ENCODE measurements around the gene KDM5B. TPM values are rescaled to one million over a fixed set of nuclear protein-coding genes. Genes with fewer than 3 reads are reported as not detected.

Gene KDM5B
- polyA plus RNA-seq, 1 of the 3 experiments (the other 2 are of a cell fraction) = 21.7 TPM

- peaks cover 0 to 30% of the 10 kb centered on the region in 2 experiments; a peak in 1 of 4 replicates for H3K4me1 ChIP-seq (ENCODE audit: control insufficient read depth in 1 of 2, insufficient read depth in 2 of 2, low read depth in 1 of 2, low read length in 1 of 2)
- DNase-seq = peak; percentile 58
- H3K9me2 ChIP-seq = no peaks in the 10 kb centered on the region
- WGBS (ENCODE audit: low lambda C conversion rate) = 22% methylated on average over 12 of the region's 34 CpGs
- no peaks in the 10 kb centered on the region for H3K9me3 ChIP-seq
- no peak overlapping the region for H2AFZ ChIP-seq (ENCODE audit: low read depth)
- H4K20me1 ChIP-seq (ENCODE audit: insufficient read depth) = no peaks in the 10 kb centered on the region
- peak overlapping the region; percentile 41 to 51; a peak in 2 of 4 replicates for H3K4me3 ChIP-seq (ENCODE audit: low read depth in 2 of 2, low read length in 1 of 2)
- TF ChIP-seq FOXJ3 (CRISPR knock-in tag; IDR thresholded peaks at IDR 0.05) (no peak), SMC3 (IDR thresholded peaks at IDR 0.05; ENCODE audit: low read depth, low read length) (no peak), EP300 (IDR thresholded peaks at IDR 0.05; ENCODE audit: borderline replicate concordance in 1 of 2, low read depth in 1 of 2, low read length in 1 of 2) (no peak), CHD2 (IDR thresholded peaks at IDR 0.05; ENCODE audit: low read length, partially characterized antibody) (no peak), RAD21 (IDR thresholded peaks at IDR 0.05; ENCODE audit: low read length) (no peak), NRF1 (IDR thresholded peaks at IDR 0.05; ENCODE audit: low read depth, low read length) (no peak), RCOR1 (IDR thresholded peaks at IDR 0.05; ENCODE audit: low read length) (no peak), RXRA (IDR thresholded peaks at IDR 0.05; ENCODE audit: borderline replicate concordance, low read depth) (no peak), FOSL2 (IDR thresholded peaks at IDR 0.05; ENCODE audit: borderline replicate concordance, low read depth) (no peak), USF1 (IDR thresholded peaks at IDR 0.05; ENCODE audit: borderline replicate concordance, low read depth) (no peak), TCF12 (IDR thresholded peaks at IDR 0.05) (no peak), MAX (IDR thresholded peaks at IDR 0.05; ENCODE audit: low read depth) (no peak), GATA2 (CRISPR knock-in tag; IDR thresholded peaks at IDR 0.05) (no peak), SIN3A (IDR thresholded peaks at IDR 0.05; ENCODE audit: borderline replicate concordance, low read depth, low read length) (no peak), POLR2AphosphoS5 (IDR thresholded peaks at IDR 0.05; ENCODE audit: low read depth, low read length) (no peak)
- TF ChIP-seq, protein P1, sequence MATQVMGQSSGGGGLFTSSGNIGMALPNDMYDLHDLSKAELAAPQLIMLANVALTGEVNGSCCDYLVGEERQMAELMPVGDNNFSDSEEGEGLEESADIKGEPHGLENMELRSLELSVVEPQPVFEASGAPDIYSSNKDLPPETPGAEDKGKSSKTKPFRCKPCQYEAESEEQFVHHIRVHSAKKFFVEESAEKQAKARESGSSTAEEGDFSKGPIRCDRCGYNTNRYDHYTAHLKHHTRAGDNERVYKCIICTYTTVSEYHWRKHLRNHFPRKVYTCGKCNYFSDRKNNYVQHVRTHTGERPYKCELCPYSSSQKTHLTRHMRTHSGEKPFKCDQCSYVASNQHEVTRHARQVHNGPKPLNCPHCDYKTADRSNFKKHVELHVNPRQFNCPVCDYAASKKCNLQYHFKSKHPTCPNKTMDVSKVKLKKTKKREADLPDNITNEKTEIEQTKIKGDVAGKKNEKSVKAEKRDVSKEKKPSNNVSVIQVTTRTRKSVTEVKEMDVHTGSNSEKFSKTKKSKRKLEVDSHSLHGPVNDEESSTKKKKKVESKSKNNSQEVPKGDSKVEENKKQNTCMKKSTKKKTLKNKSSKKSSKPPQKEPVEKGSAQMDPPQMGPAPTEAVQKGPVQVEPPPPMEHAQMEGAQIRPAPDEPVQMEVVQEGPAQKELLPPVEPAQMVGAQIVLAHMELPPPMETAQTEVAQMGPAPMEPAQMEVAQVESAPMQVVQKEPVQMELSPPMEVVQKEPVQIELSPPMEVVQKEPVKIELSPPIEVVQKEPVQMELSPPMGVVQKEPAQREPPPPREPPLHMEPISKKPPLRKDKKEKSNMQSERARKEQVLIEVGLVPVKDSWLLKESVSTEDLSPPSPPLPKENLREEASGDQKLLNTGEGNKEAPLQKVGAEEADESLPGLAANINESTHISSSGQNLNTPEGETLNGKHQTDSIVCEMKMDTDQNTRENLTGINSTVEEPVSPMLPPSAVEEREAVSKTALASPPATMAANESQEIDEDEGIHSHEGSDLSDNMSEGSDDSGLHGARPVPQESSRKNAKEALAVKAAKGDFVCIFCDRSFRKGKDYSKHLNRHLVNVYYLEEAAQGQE (IDR thresholded peaks at IDR 0.05; ENCODE audit: low read depth, low read length) = no peak
- TF ChIP-seq, protein P2, sequence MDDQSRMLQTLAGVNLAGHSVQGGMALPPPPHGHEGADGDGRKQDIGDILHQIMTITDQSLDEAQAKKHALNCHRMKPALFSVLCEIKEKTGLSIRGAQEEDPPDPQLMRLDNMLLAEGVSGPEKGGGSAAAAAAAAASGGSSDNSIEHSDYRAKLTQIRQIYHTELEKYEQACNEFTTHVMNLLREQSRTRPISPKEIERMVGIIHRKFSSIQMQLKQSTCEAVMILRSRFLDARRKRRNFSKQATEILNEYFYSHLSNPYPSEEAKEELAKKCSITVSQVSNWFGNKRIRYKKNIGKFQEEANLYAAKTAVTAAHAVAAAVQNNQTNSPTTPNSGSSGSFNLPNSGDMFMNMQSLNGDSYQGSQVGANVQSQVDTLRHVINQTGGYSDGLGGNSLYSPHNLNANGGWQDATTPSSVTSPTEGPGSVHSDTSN (IDR thresholded peaks at IDR 0.05) = no peak
- TF ChIP-seq, protein P3, sequence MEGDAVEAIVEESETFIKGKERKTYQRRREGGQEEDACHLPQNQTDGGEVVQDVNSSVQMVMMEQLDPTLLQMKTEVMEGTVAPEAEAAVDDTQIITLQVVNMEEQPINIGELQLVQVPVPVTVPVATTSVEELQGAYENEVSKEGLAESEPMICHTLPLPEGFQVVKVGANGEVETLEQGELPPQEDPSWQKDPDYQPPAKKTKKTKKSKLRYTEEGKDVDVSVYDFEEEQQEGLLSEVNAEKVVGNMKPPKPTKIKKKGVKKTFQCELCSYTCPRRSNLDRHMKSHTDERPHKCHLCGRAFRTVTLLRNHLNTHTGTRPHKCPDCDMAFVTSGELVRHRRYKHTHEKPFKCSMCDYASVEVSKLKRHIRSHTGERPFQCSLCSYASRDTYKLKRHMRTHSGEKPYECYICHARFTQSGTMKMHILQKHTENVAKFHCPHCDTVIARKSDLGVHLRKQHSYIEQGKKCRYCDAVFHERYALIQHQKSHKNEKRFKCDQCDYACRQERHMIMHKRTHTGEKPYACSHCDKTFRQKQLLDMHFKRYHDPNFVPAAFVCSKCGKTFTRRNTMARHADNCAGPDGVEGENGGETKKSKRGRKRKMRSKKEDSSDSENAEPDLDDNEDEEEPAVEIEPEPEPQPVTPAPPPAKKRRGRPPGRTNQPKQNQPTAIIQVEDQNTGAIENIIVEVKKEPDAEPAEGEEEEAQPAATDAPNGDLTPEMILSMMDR (IDR thresholded peaks at IDR 0.05) = no peak
- TF ChIP-seq, protein P4, sequence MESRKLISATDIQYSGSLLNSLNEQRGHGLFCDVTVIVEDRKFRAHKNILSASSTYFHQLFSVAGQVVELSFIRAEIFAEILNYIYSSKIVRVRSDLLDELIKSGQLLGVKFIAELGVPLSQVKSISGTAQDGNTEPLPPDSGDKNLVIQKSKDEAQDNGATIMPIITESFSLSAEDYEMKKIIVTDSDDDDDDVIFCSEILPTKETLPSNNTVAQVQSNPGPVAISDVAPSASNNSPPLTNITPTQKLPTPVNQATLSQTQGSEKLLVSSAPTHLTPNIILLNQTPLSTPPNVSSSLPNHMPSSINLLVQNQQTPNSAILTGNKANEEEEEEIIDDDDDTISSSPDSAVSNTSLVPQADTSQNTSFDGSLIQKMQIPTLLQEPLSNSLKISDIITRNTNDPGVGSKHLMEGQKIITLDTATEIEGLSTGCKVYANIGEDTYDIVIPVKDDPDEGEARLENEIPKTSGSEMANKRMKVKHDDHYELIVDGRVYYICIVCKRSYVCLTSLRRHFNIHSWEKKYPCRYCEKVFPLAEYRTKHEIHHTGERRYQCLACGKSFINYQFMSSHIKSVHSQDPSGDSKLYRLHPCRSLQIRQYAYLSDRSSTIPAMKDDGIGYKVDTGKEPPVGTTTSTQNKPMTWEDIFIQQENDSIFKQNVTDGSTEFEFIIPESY (IDR thresholded peaks at IDR 0.05; ENCODE audit: borderline replicate concordance, low read depth) = no peak
- no peak overlapping the region for H3K27ac ChIP-seq (ENCODE audit: low read depth in 2 of 2, low read length in 1 of 2)
- ChIA-PET CTCF (interaction anchor here (0.6 to 4.8 kb wide), 7 partner anchors 9 to 72 kb away, joined by 3 to 30 read pairs (median 3); no protein-coding TSS in a partner anchor), POLR2A (no interaction called here)
- no peak overlapping the region for H3K9ac ChIP-seq
- no peaks in the 10 kb centered on the region for H3K79me2 ChIP-seq (ENCODE audit: insufficient read depth)
- peak overlapping the region; percentile 83 for H3K4me2 ChIP-seq
- no peaks in the 10 kb centered on the region for H3K36me3 ChIP-seq (replicated peaks in 1 of 2; ENCODE audit: control insufficient read depth in 1 of 2, insufficient read depth in 2 of 2, low read length in 1 of 2)
- peaks cover 66% of the 10 kb centered on the region for H3K27me3 ChIP-seq (ENCODE audit: insufficient read depth)
- H3F3A ChIP-seq (replicated peaks; ENCODE audit: insufficient read depth) = no peaks in the 10 kb centered on the region
Observed at GRCh38 chr1:202709276-202710041, 98.8 kb downstream of the KDM5B start.
